Measurements from ENCODE around the gene AVPR2.

Gene AVPR2

GRCh38 chrX:153903991-153904957 lies at the start of gene AVPR2:
Gene AVPR2, plus strand, starts transcription at chrX:153904673. Its CDS starts 473 bp downstream, at chrX:153905146.
- Histone ChIP-seq H3K36me3 (ENCODE audit: insufficient read depth, low read length) (no peaks in the 10 kb centered on the region), H3K9me3 (ENCODE audit: control insufficient read depth, insufficient read depth, low read length) (no peaks in the 10 kb centered on the region), H3K9ac (ENCODE audit: low read depth, low read length) (no peak within 1 kb of the TSS; the same call in none of the 2 replicates), H3K4me1 (ENCODE audit: insufficient read depth, low read length) (peaks cover 35% of the 10 kb centered on the region; the same call in 1 of the 2 replicates)

- Histone ChIP-seq H3K9me3 (ENCODE audit: control insufficient read depth, insufficient read depth, low read length) (no peaks in the 10 kb centered on the region), H3K4me1 (ENCODE audit: insufficient read depth, low read length) (peaks cover 6% of the 10 kb centered on the region; the same call in 1 of the 2 replicates), H3K9ac (ENCODE audit: low read depth, low read length) (no peak overlapping the region), H3K36me3 (ENCODE audit: insufficient read depth, low read length) (no peaks in the 10 kb centered on the region)
These were observed 49.8 kb upstream of the AVPR2 start for GRCh38 chrX:153854702-153855101.

GRCh38 chrX:153857348-153857903 lies 47.0 kb upstream of the AVPR2 start:
- Histone ChIP-seq H3K4me1 (ENCODE audit: insufficient read depth, low read length) (peaks cover 6% of the 10 kb centered on the region; the same call in 1 of the 2 replicates), H3K36me3 (ENCODE audit: insufficient read depth, low read length) (no peaks in the 10 kb centered on the region), H3K9ac (ENCODE audit: low read depth, low read length) (no peak overlapping the region), H3K9me3 (ENCODE audit: control insufficient read depth, insufficient read depth, low read length) (no peaks in the 10 kb centered on the region)

GRCh38 chrX:153861151-153861550 lies 43.3 kb upstream of the AVPR2 start:
- H3K4me1 ChIP-seq (ENCODE audit: insufficient read depth, low read length) = no peaks in the 10 kb centered on the region
- H3K9ac ChIP-seq (ENCODE audit: low read depth, low read length) = no peak overlapping the region
- H3K36me3 ChIP-seq (ENCODE audit: insufficient read depth, low read length) = no peaks in the 10 kb centered on the region; the same call in 1 of the 2 replicates
- H3K9me3 ChIP-seq (ENCODE audit: control insufficient read depth, insufficient read depth, low read length) = no peaks in the 10 kb centered on the region

- Histone ChIP-seq H3K9me3 (ENCODE audit: control insufficient read depth, insufficient read depth, low read length) (no peaks in the 10 kb centered on the region), H3K36me3 (ENCODE audit: insufficient read depth, low read length) (no peaks in the 10 kb centered on the region; the same call in 1 of the 2 replicates), H3K9ac (ENCODE audit: low read depth, low read length) (no peak overlapping the region), H3K4me1 (ENCODE audit: insufficient read depth, low read length) (no peaks in the 10 kb centered on the region)
These were observed 42.7 kb upstream of the AVPR2 start for GRCh38 chrX:153861733-153862310.

- Histone ChIP-seq H3K36me3 (ENCODE audit: insufficient read depth, low read length) (no peaks in the 10 kb centered on the region; the same call in 1 of the 2 replicates), H3K9me3 (ENCODE audit: control insufficient read depth, insufficient read depth, low read length) (no peaks in the 10 kb centered on the region), H3K9ac (ENCODE audit: low read depth, low read length) (no peak overlapping the region), H3K4me1 (ENCODE audit: insufficient read depth, low read length) (no peaks in the 10 kb centered on the region)
These were observed 41.9 kb upstream of the AVPR2 start for GRCh38 chrX:153862369-153863250.

GRCh38 chrX:153863251-153863991 lies 41.1 kb upstream of the AVPR2 start:
- H3K4me1 ChIP-seq (ENCODE audit: insufficient read depth, low read length) = no peaks in the 10 kb centered on the region
- H3K9me3 ChIP-seq (ENCODE audit: control insufficient read depth, insufficient read depth, low read length) = no peaks in the 10 kb centered on the region
- H3K9ac ChIP-seq (ENCODE audit: low read depth, low read length) = no peak overlapping the region
- H3K36me3 ChIP-seq (ENCODE audit: insufficient read depth, low read length) = peaks cover 3% of the 10 kb centered on the region; the same call in 1 of the 2 replicates

GRCh38 chrX:153864101-153864500 lies 40.4 kb upstream of the AVPR2 start:
- Histone ChIP-seq H3K9me3 (ENCODE audit: control insufficient read depth, insufficient read depth, low read length) (no peaks in the 10 kb centered on the region), H3K4me1 (ENCODE audit: insufficient read depth, low read length) (no peaks in the 10 kb centered on the region), H3K36me3 (ENCODE audit: insufficient read depth, low read length) (peaks cover 3% of the 10 kb centered on the region; the same call in 1 of the 2 replicates), H3K9ac (ENCODE audit: low read depth, low read length) (no peak overlapping the region)

- no peaks in the 10 kb centered on the region for H3K4me1 ChIP-seq (ENCODE audit: insufficient read depth, low read length)
- peaks cover 3% of the 10 kb centered on the region; the same call in 1 of the 2 replicates for H3K36me3 ChIP-seq (ENCODE audit: insufficient read depth, low read length)
- no peak overlapping the region for H3K9ac ChIP-seq (ENCODE audit: low read depth, low read length)
- H3K9me3 ChIP-seq (ENCODE audit: control insufficient read depth, insufficient read depth, low read length) = no peaks in the 10 kb centered on the region
These were observed 39.7 kb upstream of the AVPR2 start for GRCh38 chrX:153864561-153865320.

GRCh38 chrX:153865321-153865580 lies 39.2 kb upstream of the AVPR2 start:
- Histone ChIP-seq H3K9me3 (ENCODE audit: control insufficient read depth, insufficient read depth, low read length) (no peaks in the 10 kb centered on the region), H3K9ac (ENCODE audit: low read depth, low read length) (no peak overlapping the region), H3K4me1 (ENCODE audit: insufficient read depth, low read length) (no peaks in the 10 kb centered on the region), H3K36me3 (ENCODE audit: insufficient read depth, low read length) (peaks cover 3% of the 10 kb centered on the region; the same call in 1 of the 2 replicates)

- H3K36me3 ChIP-seq (ENCODE audit: insufficient read depth, low read length) = peaks cover 3% of the 10 kb centered on the region; the same call in 1 of the 2 replicates
- no peak overlapping the region for H3K9ac ChIP-seq (ENCODE audit: low read depth, low read length)
- no peaks in the 10 kb centered on the region for H3K4me1 ChIP-seq (ENCODE audit: insufficient read depth, low read length)
- no peaks in the 10 kb centered on the region for H3K9me3 ChIP-seq (ENCODE audit: control insufficient read depth, insufficient read depth, low read length)
These were observed 38.8 kb upstream of the AVPR2 start for GRCh38 chrX:153865685-153866084.

- Histone ChIP-seq H3K9me3 (ENCODE audit: control insufficient read depth, insufficient read depth, low read length) (no peaks in the 10 kb centered on the region), H3K4me1 (ENCODE audit: insufficient read depth, low read length) (no peaks in the 10 kb centered on the region; the same call in 1 of the 2 replicates), H3K36me3 (ENCODE audit: insufficient read depth, low read length) (peaks cover 3% of the 10 kb centered on the region; the same call in 1 of the 2 replicates), H3K9ac (ENCODE audit: low read depth, low read length) (no peak overlapping the region)
These were observed 38.0 kb upstream of the AVPR2 start for GRCh38 chrX:153866302-153867019.
